ENCODE measurements around the gene CFTR. TPM values are rescaled to one million over a fixed set of nuclear protein-coding genes. Genes with fewer than 3 reads are reported as not detected.

Gene CFTR
- total RNA-seq, 4 donors from 2014 or later, result not detected

- TF ChIP-seq CTCF (IDR thresholded peaks at IDR 0.05), result no peak
- TF ChIP-seq POLR2A (IDR thresholded peaks at IDR 0.05), result no peak
- Histone ChIP-seq H3K27ac (no peak overlapping the region), H3K4me3 (replicated peaks in 1 of 3) (no peak overlapping the region), H3K27me3 (no peaks in the 10 kb centered on the region), H3K4me1 (no peaks in the 10 kb centered on the region), H3K36me3 (peaks cover 0 to 5% of the 10 kb centered on the region in 2 donors), H3K9me3 (no peaks in the 10 kb centered on the region)
- intact Hi-C loops (cut with DNase I), result no loop called here
- 72 to 74% methylated on average over 5 of the region's 5 CpGs for WGBS, 2 donors
- DNase-seq, result no peak
Measured at GRCh38 chr7:117716707-117717299, 237.0 kb downstream of the CFTR start.

GRCh38 chr7:117717357-117717756, 237.5 kb downstream of the CFTR start:
- DNase-seq, result no peak
- no peak overlapping the region for H3K4me3 ChIP-seq (replicated peaks in 1 of 3)
- peaks cover 0 to 5% of the 10 kb centered on the region in 2 donors for H3K36me3 ChIP-seq
- no peaks in the 10 kb centered on the region for H3K27me3 ChIP-seq
- 97 to 98% methylated on average over 2 of the region's 2 CpGs for WGBS, 2 donors
- H3K9me3 ChIP-seq, result no peaks in the 10 kb centered on the region
- intact Hi-C loops (cut with DNase I), result no loop called here
- no peak overlapping the region for H3K27ac ChIP-seq
- H3K4me1 ChIP-seq, result no peaks in the 10 kb centered on the region
- no peak for TF ChIP-seq POLR2A (IDR thresholded peaks at IDR 0.05)
- TF ChIP-seq CTCF (IDR thresholded peaks at IDR 0.05), result no peak

Small RNA genes within 50 kb of the gene (small RNA-seq; reads per million reads assigned to genes)
- gene AC000111.1 (not detected), gene AC000111.2 (not detected)

Other genes with a start within 250 kb of the CFTR start
- gene WNT2, start 157.0 kb upstream of the CFTR start, total RNA-seq, result under 1 TPM in 2 of 4 donors, not detected in 2; 0.13 to 0.89 TPM
- not detected for gene ASZ1, start 52.5 kb upstream of the CFTR start, total RNA-seq

Data from thyroid gland (tissue), 4 donors.